ENCODE measurements around the gene PUS7. TPM values are rescaled to one million over a fixed set of nuclear protein-coding genes. Genes with fewer than 3 reads are reported as not detected.

The PUS7 gene
- total and polyA plus RNA-seq, 2 donors (not counting 3 experiments of a cell fraction or from before 2014, with no cell fraction given): 15.8 to 33.9 TPM

DNA sequence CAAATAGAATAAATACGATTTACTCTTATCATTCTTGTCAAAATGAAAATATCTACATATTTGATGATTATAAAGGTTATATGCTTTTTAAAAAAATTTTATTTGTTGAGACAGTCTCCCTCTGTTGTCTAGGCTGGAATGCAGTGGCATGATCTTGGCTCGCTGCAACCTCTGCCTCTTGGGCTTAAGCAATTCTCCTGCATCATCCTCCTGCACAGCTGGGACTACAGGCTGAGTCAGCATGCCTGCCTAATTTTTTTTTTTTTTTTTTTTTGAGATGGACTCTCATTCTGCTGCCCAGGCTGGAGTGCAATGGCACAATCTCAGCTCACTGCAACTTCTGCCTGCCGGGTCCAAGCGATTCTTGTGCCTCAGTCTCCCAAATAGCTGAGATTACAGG lies 48.9 kb downstream of the PUS7 start:
- Histone ChIP-seq H3K79me2 (ENCODE audit: control insufficient read depth, insufficient read depth, low read length) (no peaks in the 10 kb centered on the region), H2AFZ (ENCODE audit: low read depth, low read length) (no peak overlapping the region), H4K20me1 (replicated peaks; ENCODE audit: control insufficient read depth, extremely low read depth, insufficient read depth, low read length) (no peaks in the 10 kb centered on the region), H3K9ac (replicated peaks; ENCODE audit: extremely low read depth, insufficient read depth, low read length) (no peak overlapping the region), H3K9me1 (replicated peaks; ENCODE audit: control insufficient read depth, extremely low read depth, insufficient read depth, low read length) (no peaks in the 10 kb centered on the region), H3K4me1 (ENCODE audit: control insufficient read depth, extremely low read depth, insufficient read depth, low read length) (peaks cover 1% of the 10 kb centered on the region), H3K27ac (ENCODE audit: insufficient read depth, low read depth, low read length) (no peak overlapping the region), H3K4me3 (replicated peaks in 1 of 3; ENCODE audit: insufficient read depth in 1 of 3, low read depth in 1 of 3, low read length in 3 of 3) (no peak overlapping the region), H3K36me3 (ENCODE audit: control insufficient read depth in 2 of 2, extremely low read depth in 1 of 2, insufficient read depth in 2 of 2, low read length in 2 of 2) (peaks cover 0 to 3% of the 10 kb centered on the region in 2 experiments), H3K4me2 (ENCODE audit: insufficient read depth, low read length) (no peak overlapping the region), H3K27me3 (ENCODE audit: control insufficient read depth in 2 of 2, insufficient read depth in 2 of 2, low read length in 2 of 2) (no peaks in the 10 kb centered on the region), H3K9me3 (replicated peaks; ENCODE audit: control insufficient read depth, insufficient read depth, low read length) (no peaks in the 10 kb centered on the region)
- POLR2A ChIA-PET: no interaction called here
- no TSS peak for BruUV-seq (replicated peaks)
- intact Hi-C loops (cut with micrococcal nuclease) (no loop called here), dilution Hi-C loops (cut with MboI; ENCODE audit: extremely low pct_ligation_motif_present, low sequenced_read_pairs) (no loop called here)
- CTCF ChIA-PET: no interaction called here
- FAIRE-seq (no peak), DNase-seq (ENCODE audit: low read depth, low spot score) (no peak)
- no peak for TF ChIP-seq MYC (IDR thresholded peaks at IDR 0.05; ENCODE audit: low read depth, low read length)
- TF ChIP-seq, protein P1, sequence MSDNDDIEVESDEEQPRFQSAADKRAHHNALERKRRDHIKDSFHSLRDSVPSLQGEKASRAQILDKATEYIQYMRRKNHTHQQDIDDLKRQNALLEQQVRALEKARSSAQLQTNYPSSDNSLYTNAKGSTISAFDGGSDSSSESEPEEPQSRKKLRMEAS (IDR thresholded peaks at IDR 0.05; ENCODE audit: insufficient read depth, insufficient read length): no peak
- no peak for TF ChIP-seq GATA2 (IDR thresholded peaks at IDR 0.05; ENCODE audit: insufficient read depth, insufficient read length, low read depth, low read length)

- H3K27me3 ChIP-seq (ENCODE audit: control insufficient read depth in 2 of 2, insufficient read depth in 2 of 2, low read length in 2 of 2): no peaks in the 10 kb centered on the region
- H3K9ac ChIP-seq (replicated peaks; ENCODE audit: extremely low read depth, insufficient read depth, low read length): no peak overlapping the region
- no peak for FAIRE-seq
- H3K4me1 ChIP-seq (ENCODE audit: control insufficient read depth, extremely low read depth, insufficient read depth, low read length): no peaks in the 10 kb centered on the region
- dilution Hi-C loops (cut with MboI; ENCODE audit: extremely low pct_ligation_motif_present, low sequenced_read_pairs) (no loop called here), intact Hi-C loops (cut with micrococcal nuclease) (no loop called here)
- no TSS peak for BruUV-seq (replicated peaks)
- no peak overlapping the region for H3K4me2 ChIP-seq (ENCODE audit: insufficient read depth, low read length)
- H2AFZ ChIP-seq (ENCODE audit: low read depth, low read length): no peak overlapping the region
- ChIA-PET POLR2A (no interaction called here), CTCF (interaction anchor here (1.3 to 1.4 kb wide), 3 partner anchors 8 to 32 kb away, joined by 3 to 4 read pairs (median 3); no protein-coding TSS in a partner anchor)
- TF ChIP-seq EZH2 (IDR thresholded peaks at IDR 0.05; ENCODE audit: borderline replicate concordance, low read depth, low read length, severe bottlenecking) (no peak), POLR2AphosphoS5 (IDR thresholded peaks at IDR 0.05; ENCODE audit: insufficient read depth, low read depth, low read length) (no peak), GATA2 (IDR thresholded peaks at IDR 0.05; ENCODE audit: insufficient read depth, insufficient read length, low read depth, low read length) (no peak)
- TF ChIP-seq, protein P2, sequence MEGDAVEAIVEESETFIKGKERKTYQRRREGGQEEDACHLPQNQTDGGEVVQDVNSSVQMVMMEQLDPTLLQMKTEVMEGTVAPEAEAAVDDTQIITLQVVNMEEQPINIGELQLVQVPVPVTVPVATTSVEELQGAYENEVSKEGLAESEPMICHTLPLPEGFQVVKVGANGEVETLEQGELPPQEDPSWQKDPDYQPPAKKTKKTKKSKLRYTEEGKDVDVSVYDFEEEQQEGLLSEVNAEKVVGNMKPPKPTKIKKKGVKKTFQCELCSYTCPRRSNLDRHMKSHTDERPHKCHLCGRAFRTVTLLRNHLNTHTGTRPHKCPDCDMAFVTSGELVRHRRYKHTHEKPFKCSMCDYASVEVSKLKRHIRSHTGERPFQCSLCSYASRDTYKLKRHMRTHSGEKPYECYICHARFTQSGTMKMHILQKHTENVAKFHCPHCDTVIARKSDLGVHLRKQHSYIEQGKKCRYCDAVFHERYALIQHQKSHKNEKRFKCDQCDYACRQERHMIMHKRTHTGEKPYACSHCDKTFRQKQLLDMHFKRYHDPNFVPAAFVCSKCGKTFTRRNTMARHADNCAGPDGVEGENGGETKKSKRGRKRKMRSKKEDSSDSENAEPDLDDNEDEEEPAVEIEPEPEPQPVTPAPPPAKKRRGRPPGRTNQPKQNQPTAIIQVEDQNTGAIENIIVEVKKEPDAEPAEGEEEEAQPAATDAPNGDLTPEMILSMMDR (IDR thresholded peaks at IDR 0.05; ENCODE audit: extremely low read depth in 1 of 2, insufficient read depth in 1 of 2, low read depth in 1 of 2, low read length in 2 of 2): no peak
- no peak for DNase-seq (ENCODE audit: low read depth, low spot score)
- H4K20me1 ChIP-seq (replicated peaks; ENCODE audit: control insufficient read depth, extremely low read depth, insufficient read depth, low read length): no peaks in the 10 kb centered on the region
- H3K36me3 ChIP-seq (ENCODE audit: control insufficient read depth in 2 of 2, extremely low read depth in 1 of 2, insufficient read depth in 2 of 2, low read length in 2 of 2): peaks cover 3% of the 10 kb centered on the region in 2 experiments
- H3K9me1 ChIP-seq (replicated peaks; ENCODE audit: control insufficient read depth, extremely low read depth, insufficient read depth, low read length): no peaks in the 10 kb centered on the region
- H3K27ac ChIP-seq (ENCODE audit: insufficient read depth, low read depth, low read length): no peak overlapping the region
- no peaks in the 10 kb centered on the region for H3K79me2 ChIP-seq (ENCODE audit: control insufficient read depth, insufficient read depth, low read length)
- H3K9me3 ChIP-seq (replicated peaks; ENCODE audit: control insufficient read depth, insufficient read depth, low read length): no peaks in the 10 kb centered on the region
- no peak overlapping the region for H3K4me3 ChIP-seq (replicated peaks in 1 of 3; ENCODE audit: insufficient read depth in 1 of 3, low read depth in 1 of 3, low read length in 3 of 3)
These were observed 51.2 kb downstream of the PUS7 start for GRCh38 chr7:105470846-105471245.

Measured in endothelial cell of umbilical vein (primary cell).